ENCODE data around the gene STK10.
"Not testable (repeated sequence)": the region's sequence is repeated elsewhere in the genome, so short reads cannot be mapped to it uniquely, and the experiment has no call there.

Gene STK10

DNA sequence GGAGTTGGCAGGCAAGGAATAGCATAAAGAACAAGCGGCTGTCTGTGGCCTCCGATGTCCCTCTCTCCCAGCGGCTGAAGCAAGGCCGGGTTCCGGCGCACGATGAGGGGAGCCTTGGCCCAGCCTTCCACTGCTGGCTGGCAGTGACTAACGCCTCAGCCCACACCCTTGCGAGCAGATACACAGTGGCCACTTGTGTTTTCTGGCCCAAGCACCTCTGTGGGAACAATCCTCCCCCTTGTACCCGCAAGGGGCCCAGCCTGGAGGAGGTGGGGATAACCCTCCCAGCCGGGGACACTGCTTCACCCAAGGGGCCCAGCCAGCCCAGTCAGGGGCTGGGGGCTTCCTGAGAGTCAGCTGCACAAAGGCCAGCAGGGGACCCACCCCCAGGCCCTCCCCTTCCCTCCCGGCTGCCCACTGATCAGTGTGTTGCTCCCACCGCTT lies 23.2 kb downstream of the STK10 start:
- no peak for DNase-seq

GRCh38 chr5:172163346-172163745 lies 24.7 kb downstream of the STK10 start:
- no peak for DNase-seq

GRCh38 chr5:172162987-172163343 lies 25.1 kb downstream of the STK10 start:
- no peak for DNase-seq

GRCh38 chr5:172162323-172162986 lies 25.6 kb downstream of the STK10 start:
- DNase-seq = no peak

- DNase-seq = no peak
These were observed 27.5 kb downstream of the STK10 start for GRCh38 chr5:172160506-172160905.

GRCh38 chr5:172159016-172159415 lies 29.0 kb downstream of the STK10 start:
- no peak for DNase-seq

- DNase-seq = no peak
These were observed 31.5 kb downstream of the STK10 start for GRCh38 chr5:172156541-172156994.

DNA sequence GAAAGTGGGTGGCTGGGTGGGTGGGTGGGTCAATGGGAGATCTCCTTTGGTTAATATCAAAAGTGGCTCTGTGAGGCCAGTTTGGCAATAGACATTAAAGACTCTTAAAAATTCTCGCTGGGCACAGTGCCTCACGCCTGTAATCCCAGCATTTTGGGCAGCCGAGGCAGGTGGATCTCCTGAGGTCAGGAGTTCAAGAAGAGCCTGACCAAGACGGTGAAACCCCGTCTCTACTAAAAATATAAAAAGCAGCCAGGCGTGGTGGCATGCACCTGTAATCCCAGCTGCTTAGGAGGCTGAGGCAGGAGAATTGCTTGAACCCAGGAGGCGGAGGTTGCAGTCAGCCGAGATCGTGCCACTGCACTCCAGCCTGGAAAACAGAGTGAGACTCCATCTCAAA lies 32.9 kb downstream of the STK10 start:
- DNase-seq = not testable (repeated sequence)

DNA sequence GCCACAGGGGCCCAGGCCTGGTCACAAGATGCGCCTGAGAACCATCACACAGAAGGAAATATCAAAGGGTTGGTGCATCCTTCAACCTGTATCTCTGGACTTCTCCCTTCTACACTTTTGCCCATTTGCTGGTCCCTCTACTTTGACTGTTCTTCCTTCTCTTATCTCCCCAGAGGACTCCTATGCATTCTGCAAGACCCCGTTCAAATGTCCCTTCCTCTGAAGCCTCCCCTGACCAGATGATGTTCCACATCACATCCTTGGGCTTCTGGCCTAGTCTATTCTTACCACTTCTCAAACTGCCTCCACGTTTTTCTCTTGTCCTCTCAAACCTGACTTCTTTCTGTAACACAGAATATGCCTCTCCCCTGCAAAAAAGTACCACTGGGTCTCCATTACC lies 34.3 kb downstream of the STK10 start:
- DNase-seq = no peak

- DNase-seq = no peak
These were observed 36.3 kb downstream of the STK10 start for GRCh38 chr5:172151661-172152210.

GRCh38 chr5:172150514-172151425 lies 37.3 kb downstream of the STK10 start:
- DNase-seq = no peak

GRCh38 chr5:172149481-172149880 lies 38.5 kb downstream of the STK10 start:
- DNase-seq = not testable (repeated sequence)

DNA sequence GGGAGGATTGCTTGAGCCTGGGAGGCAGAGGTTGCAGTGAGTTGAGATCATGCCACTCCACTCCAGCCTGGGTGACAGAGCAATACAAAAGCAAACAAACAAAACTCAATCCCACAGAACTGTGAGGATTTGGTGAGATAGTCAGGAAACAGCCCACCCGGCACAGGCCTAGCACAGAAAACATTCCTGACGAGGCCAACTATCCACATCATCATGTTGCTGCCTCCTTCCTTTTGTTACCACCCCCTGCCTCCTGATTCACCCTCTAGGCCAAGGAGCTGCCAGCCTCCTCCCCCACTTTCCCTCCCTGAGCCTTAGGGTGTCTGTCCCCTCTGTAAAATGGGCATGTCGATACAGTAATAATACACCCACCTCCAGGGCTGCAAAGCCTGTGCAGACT lies 39.0 kb downstream of the STK10 start:
- DNase-seq = no peak

DNA sequence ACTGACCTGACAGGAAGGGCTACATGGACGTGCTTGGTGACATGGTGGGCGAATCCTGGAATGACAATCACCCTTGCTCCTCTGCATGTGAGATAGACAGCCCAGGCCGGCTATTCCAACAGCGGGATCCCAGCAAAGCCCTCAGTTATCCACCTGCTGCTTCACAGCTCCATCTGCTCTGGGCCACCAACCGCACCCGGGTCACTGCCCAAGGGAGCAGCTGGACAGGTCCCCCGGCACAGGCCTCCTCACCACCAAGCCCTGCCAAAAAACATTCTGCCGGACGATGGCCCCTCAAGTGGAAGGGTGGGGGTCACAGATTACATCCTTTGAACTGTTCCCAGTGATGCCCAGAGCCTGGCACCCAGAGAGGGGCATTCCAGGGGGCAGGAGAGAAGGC lies 39.6 kb downstream of the STK10 start:
- DNase-seq = no peak

DNA sequence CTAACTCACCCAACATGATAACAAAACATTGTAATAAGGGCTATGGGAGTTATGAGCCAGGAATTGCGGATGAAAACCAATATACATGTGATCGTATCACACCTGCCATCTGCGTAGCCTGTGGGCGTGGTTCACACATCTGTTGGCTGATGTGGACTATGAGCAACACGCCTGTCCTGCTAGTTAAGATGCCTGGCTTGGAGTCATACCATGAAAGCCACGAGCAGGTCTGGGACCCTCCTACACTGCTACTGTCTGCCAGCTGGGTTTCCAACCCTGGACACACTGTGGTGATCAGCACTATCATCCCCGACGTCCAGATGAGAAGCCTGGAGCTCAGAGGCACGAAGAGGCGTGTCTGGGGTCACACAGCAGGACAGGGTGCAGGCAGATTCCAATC lies 40.2 kb downstream of the STK10 start:
- DNase-seq = no peak

DNA sequence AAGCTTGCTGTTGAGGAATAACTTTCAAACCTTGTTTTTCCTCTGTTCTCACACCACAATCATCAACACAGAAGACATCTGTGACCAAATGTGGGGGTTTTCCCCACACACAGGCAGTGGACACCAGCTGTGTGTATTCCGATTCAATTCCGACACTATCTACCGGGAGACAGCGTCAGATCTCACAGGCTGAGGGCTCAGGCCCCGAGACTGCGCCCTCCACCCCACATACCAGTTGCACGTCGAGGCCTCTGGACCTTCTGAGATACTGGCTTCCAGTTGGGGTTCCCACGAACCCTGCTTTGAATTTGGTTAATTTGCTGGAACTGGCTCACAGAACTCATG lies 41.3 kb downstream of the STK10 start:
- no peak for DNase-seq

DNA sequence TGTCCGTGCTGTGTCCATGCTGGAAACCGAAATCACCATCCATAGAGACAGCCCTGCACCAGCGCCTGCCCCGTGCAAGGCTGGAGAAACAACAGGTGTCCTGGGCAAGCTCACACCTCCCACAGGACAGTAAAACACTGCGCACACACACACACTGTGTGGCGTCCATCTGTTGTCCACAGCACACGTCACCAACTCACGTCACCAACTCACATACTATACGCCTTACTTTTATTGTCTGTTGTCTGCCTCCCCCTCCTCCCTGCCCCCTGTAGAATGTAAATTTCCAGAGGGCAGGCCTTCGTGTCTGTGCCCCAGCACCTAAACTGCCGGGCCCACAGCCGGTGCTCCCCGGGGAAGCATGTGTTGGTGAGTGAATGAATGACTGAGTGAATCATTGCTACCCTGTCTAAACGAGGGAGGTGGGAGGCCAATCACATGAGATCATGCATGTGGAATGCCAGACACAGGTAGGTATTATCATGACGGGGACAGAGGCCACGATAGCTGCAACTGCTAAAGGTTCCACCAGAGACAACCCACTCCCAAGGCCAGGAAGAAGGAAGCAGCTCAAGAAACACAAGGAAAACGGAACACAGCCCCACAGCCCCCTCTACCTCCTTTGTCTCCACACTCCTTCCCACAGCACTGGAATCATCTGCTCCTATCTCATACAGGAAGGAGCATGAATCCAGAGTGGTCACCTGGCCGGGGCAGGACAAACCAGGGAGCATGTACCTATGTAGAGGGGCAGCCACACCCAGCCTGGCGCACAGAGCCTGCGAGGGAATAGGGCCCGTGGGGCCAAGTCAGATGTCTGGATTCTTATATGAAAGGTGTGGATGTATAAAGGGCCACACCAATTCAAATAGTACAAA lies 41.9 kb downstream of the STK10 start:
- DNase-seq = no peak

GRCh38 chr5:172144931-172145869 lies 42.8 kb downstream of the STK10 start:
- DNase-seq = no peak

GRCh38 chr5:172144291-172144815 lies 43.7 kb downstream of the STK10 start:
- DNase-seq = no peak

- DNase-seq = no peak
These were observed 44.1 kb downstream of the STK10 start for GRCh38 chr5:172143875-172144274.

- DNase-seq = no peak
These were observed 45.3 kb downstream of the STK10 start for GRCh38 chr5:172142709-172143215.

Data from NCI-H1092 (cell line).